Prostate gland (tissue), 2 donors: ENCODE results near the gene CALM3. TPM values are rescaled to one million over a fixed set of nuclear protein-coding genes. Genes with fewer than 3 reads are reported as not detected.

Source experiments
- DNase-seq: peaks from one replicate; pipeline ENCODE4 v3.0.0-alpha.2; 2019; ENCODE audit warnings: low spot score
- H3K27ac ChIP-seq, 2 donors: fragments of 200-600 bp; sonication (generic); 2 replicates each; pipeline ENCODE4 v1.5.1; 2017 to 2019
- H3K27me3 ChIP-seq: fragments of 200-600 bp; sonication (generic); replicated peaks from 2 replicates; pipeline ENCODE4 v1.5.1; 2019; ENCODE audit not compliant: insufficient read depth
- H3K36me3 ChIP-seq, 2 donors: fragments of 200-600 bp; sonication (generic); 1 replicate in 1 of 2; 2 replicates in 1 of 2; pipeline versions ENCODE4 v1.5.1 to v1.8.1; 2017 to 2019
- H3K4me1 ChIP-seq: fragments of 200-600 bp; sonication (generic); replicated peaks from 2 replicates; pipeline ENCODE4 v1.5.1; 2019
- H3K4me3 ChIP-seq, 2 donors: fragments of 200-600 bp; sonication (generic); 2 replicates each; pipeline ENCODE4 v1.5.1; 2017 to 2019
- H3K9me3 ChIP-seq: fragments of 200-600 bp; sonication (generic); 2 replicates; pipeline ENCODE4 v1.5.1; 2017
- CTCF ChIP-seq, 4 experiments: fragments of 200-600 bp in 2 of 4; fragments of 450-650 bp in 2 of 4; sonication (generic) in 2 of 4; IDR thresholded peaks; 1 replicate in 3 of 4; 2 replicates in 1 of 4; pipeline ENCODE4 v1.5.1; 2016 to 2019; ENCODE audit warnings: antibody characterized with exemption in 4 of 4, mild to moderate bottlenecking in 2 of 4, moderate library complexity in 2 of 4
- POLR2A ChIP-seq: fragments of 450-650 bp; IDR thresholded peaks from one replicate; pipeline ENCODE4 v1.6.1; 2016; ENCODE audit warnings: antibody characterized with exemption, mild to moderate bottlenecking
- POLR2AphosphoS5 ChIP-seq: sonication (generic); formaldehyde crosslinking; IDR thresholded peaks from one replicate; pipeline ENCODE4 v1.6.1; 2017; ENCODE audit warnings: antibody characterized with exemption
- WGBS: methylation state at CpG from one replicate; pipeline ENCODE4 v1.1.5; 2018; 5-methylcytosine and 5-hydroxymethylcytosine counted together
- intact Hi-C: fragments of 100-400 bp; cut with DNase I; formaldehyde crosslinking; loops from one replicate; pipeline ENCODE4 v1.14.2; 2022
- total RNA-seq, 2 donors: library from RNA; depleted of rRNA; stranded (reverse); fragments of >200 nt; gene quantifications; one replicate each; pipeline ENCODE4 v1.1.0, GENCODE V29; 2016

The CALM3 gene
- total RNA-seq, 2 donors from 2014 or later: 166 to 171 TPM

DNA sequence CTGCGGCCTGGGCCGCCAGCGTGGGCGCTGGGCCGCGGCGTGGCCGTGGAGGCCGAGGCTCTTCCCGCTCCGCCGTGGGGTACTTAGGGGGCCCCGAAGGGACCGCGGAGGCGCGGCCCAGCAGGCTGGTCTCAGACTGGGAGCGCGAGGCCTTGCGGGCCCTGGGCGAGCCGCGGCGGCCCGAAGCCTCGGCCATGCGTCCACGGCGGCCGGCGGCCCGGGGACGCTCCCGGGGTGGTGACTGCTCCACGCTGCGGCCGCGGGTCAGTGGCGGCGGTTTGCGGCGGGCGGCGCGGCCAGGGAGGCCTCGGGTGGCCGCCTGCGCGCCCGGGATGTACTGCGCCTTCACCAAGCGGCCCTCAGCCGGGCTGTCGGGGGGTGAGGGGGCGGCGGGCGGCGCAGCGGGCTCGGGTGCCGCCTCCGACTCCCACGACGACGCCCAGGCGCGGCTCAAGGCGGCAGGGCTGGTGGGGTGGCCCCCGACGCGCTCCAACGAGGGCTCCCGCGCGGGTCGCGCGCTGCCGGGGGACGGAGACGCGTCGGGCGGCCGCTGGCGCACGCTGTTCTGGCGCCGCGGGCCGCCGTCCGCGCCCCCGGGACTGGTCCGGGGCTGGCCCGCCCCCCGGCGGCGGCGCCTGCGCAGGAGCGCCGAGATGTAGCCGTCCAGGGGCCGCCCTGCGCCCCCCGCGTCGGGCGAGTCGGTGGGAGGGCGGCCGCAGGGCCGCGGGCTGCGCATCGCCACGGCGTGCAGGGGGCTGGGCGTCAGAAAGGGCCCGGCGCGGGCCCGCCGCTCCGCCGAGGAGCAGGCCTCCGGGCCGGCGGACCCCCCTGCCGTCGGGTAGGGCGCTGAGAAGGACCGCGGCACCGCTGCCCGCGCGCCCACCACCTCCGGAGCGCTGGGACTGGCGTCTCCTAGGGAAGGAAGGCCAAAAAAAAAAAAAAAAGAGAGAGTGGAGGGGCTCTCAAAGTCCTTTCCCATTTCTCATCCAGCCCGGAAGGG lies 48.1 kb downstream of the CALM3 start:
- Histone ChIP-seq H3K4me1 (no peaks in the 10 kb centered on the region), H3K27me3 (peaks cover 5% of the 10 kb centered on the region), H3K36me3 (no peaks in the 10 kb centered on the region), H3K4me3 (no peak overlapping the region), H3K27ac (no peak overlapping the region), H3K9me3 (no peaks in the 10 kb centered on the region)
- no peak for TF ChIP-seq POLR2A
- 22% methylated on average over 65 of the region's 144 CpGs for WGBS
- no peak for DNase-seq
- intact Hi-C loops: no loop called here

GRCh38 chr19:46650445-46650844 lies 49.3 kb downstream of the CALM3 start:
- Histone ChIP-seq H3K36me3 (no peaks in the 10 kb centered on the region), H3K9me3 (no peaks in the 10 kb centered on the region), H3K27me3 (peaks cover 5% of the 10 kb centered on the region), H3K4me3 (no peak overlapping the region), H3K27ac (no peak overlapping the region), H3K4me1 (no peaks in the 10 kb centered on the region)
- TF ChIP-seq POLR2AphosphoS5 (no peak), CTCF (IDR thresholded peaks at IDR 0.05) (no peak), POLR2A (no peak)
- intact Hi-C loops: no loop called here
- no peak for DNase-seq
- WGBS: 85% methylated on average over 7 of the region's 7 CpGs

GRCh38 chr19:46654621-46655152 lies 53.6 kb downstream of the CALM3 start:
- no peaks in the 10 kb centered on the region for H3K4me1 ChIP-seq
- 53% methylated on average over 16 of the region's 16 CpGs for WGBS

DNA sequence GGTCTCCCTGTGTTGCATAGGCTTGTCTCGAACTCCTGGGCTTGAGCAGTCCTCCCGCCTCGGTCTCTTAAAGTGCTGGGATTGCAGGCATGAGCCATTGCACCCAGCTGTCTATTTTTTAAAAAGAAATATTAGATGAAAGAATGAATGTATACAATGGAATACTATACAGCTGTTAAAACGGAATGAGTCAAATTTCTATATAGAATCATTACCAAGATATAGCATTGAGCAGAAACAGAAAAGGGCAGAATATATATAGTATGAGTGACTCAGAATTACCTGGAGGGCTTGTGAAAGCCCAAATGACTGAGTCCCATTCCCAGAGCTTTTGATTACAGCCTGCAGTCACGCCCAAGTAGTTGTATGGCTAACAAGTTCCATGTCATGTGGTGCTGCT lies 55.4 kb downstream of the CALM3 start:
- no peak for TF ChIP-seq POLR2AphosphoS5
- Histone ChIP-seq H3K27ac (no peak overlapping the region), H3K4me3 (no peak overlapping the region), H3K9me3 (no peaks in the 10 kb centered on the region), H3K4me1 (peaks cover 2% of the 10 kb centered on the region), H3K27me3 (no peaks in the 10 kb centered on the region), H3K36me3 (no peaks in the 10 kb centered on the region)
- no peak for DNase-seq
- intact Hi-C loops: no loop called here
- 92% methylated on average over 5 of the region's 5 CpGs for WGBS

More at GRCh38 chr19:46654621-46655152, 53.6 kb downstream of the CALM3 start:
- H3K36me3 ChIP-seq: no peaks in the 10 kb centered on the region
- H3K9me3 ChIP-seq: no peaks in the 10 kb centered on the region
- no peak overlapping the region for H3K4me3 ChIP-seq
- no peaks in the 10 kb centered on the region for H3K27me3 ChIP-seq
- intact Hi-C loops: no loop called here
- no peak for TF ChIP-seq CTCF (IDR thresholded peaks at IDR 0.05)
- TF ChIP-seq POLR2A: no peak
- TF ChIP-seq POLR2AphosphoS5: no peak
- H3K27ac ChIP-seq: peak overlapping the region; percentile 18 to 43
- DNase-seq: no peak

DNA sequence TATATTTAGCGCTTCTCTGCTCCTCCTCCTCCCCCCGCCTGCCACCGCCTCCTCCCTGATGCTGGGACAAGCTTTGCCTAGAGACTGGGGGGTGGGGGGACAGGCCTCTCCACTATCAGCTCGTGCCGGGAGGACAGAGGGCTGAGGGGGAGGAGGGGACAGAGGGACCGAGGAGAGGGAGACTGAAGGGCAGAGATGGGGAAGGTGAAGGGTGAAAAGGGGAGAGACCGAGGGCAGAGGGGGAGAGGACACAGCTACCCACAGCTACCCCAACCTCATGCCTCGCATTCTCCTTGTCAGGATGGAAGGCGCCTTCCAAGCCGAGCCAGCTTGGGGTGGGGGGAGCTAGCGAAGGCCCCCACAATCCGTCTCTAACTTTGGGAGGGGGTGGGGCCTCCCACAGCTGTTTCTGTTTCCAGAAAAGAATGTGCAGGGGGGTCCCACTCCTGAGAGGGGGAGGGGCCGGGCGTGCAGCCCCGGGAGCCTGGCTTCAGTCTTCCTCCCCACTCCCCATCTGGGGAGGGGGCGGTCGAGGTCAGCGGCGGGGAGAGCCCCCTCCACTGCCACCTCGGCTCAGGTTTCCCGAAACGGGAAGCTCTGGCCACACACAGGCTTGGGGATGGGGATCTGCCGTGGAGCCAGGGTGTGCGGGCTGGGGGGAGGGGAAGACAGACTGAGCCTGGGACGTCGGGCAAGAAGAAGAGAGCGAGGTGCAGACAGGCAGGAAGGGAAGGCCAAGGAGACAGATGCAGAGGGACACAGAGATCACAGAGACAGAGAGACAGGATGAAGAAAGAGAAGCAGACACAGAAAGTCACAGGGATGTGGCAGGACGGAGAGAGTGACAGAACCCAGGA lies 58.2 kb downstream of the CALM3 start:
- Histone ChIP-seq H3K36me3 (no peaks in the 10 kb centered on the region), H3K4me1 (peaks cover 4% of the 10 kb centered on the region), H3K27ac (peak overlapping the region; percentile 65 to 72), H3K4me3 (peak overlapping the region; percentile 48 to 59), H3K27me3 (no peaks in the 10 kb centered on the region), H3K9me3 (no peaks in the 10 kb centered on the region)
- DNase-seq: no peak
- intact Hi-C loops: no loop called here
- TF ChIP-seq POLR2A: no peak
- no peak for TF ChIP-seq POLR2AphosphoS5
- TF ChIP-seq CTCF (IDR thresholded peaks at IDR 0.05): no peak
- WGBS: 6% methylated on average over 28 of the region's 28 CpGs
